SJSA1 (cell line): ENCODE results near the gene ATE1. TPM values are rescaled to one million over a fixed set of nuclear protein-coding genes. Genes with fewer than 3 reads are reported as not detected.
"Not testable (repeated sequence)": the region's sequence is repeated elsewhere in the genome, so short reads cannot be mapped to it uniquely, and the experiment has no call there.

Experiments
- DNase-seq, 2 experiments: peaks; one replicate each; pipeline ENCODE4 v3.0.0-alpha.2; 2015 to 2020; ENCODE audit warnings: low spot score in 2 of 2, low read depth in 1 of 2
- H3K27ac ChIP-seq: fragments of 250-450 bp; sonication (Bioruptor Pico); 2 replicates; pipeline ENCODE4 v1.5.1; 2020; ENCODE audit warnings: mild to moderate bottlenecking, moderate library complexity
- H3K27me3 ChIP-seq: fragments of 250-450 bp; sonication (Bioruptor Pico); replicated peaks from 2 replicates; pipeline ENCODE4 v1.5.1; 2020; ENCODE audit warnings: mild to moderate bottlenecking, moderate library complexity
- H3K36me3 ChIP-seq: fragments of 250-450 bp; sonication (Bioruptor Pico); 2 replicates; pipeline ENCODE4 v1.5.1; 2020; ENCODE audit warnings: mild to moderate bottlenecking
- H3K4me1 ChIP-seq: fragments of 250-450 bp; sonication (Bioruptor Pico); replicated peaks from 2 replicates; pipeline ENCODE4 v1.6.1; 2021; ENCODE audit warnings: mild to moderate bottlenecking
- H3K4me3 ChIP-seq: fragments of 250-450 bp; sonication (Bioruptor Pico); 2 replicates; pipeline ENCODE4 v1.5.1; 2020; ENCODE audit warnings: mild to moderate bottlenecking
- H3K9me3 ChIP-seq: fragments of 250-450 bp; sonication (Bioruptor Pico); replicated peaks from 2 replicates; pipeline ENCODE4 v1.5.1; 2020; ENCODE audit warnings: mild to moderate bottlenecking
- total RNA-seq: library from RNA; depleted of rRNA; stranded (reverse); fragments of >200 nt; shearing (Covaris generic); gene quantifications from 2 replicates; pipeline ENCODE4 v1.2.3, GENCODE V29; 2014; rRNA removed

The ATE1 gene
- total RNA-seq = 18.8 and 24.7 TPM in 2 replicates

- Histone ChIP-seq H3K27ac (peak within 1 kb of the TSS; percentile 91), H3K9me3 (no peaks in the 10 kb centered on the region), H3K4me3 (peak within 1 kb of the TSS; percentile 97), H3K27me3 (no peaks in the 10 kb centered on the region), H3K36me3 (peaks cover 15% of the 10 kb centered on the region), H3K4me1 (peaks cover 14% of the 10 kb centered on the region)
- peak; percentile 90 to 92 for DNase-seq
Observed at GRCh38 chr10:121927841-121928527, at the start of gene ATE1. Gene ATE1, minus strand, starts transcription at chr10:121928031. Its CDS starts 82 bp downstream, at chr10:121927949.

DNA sequence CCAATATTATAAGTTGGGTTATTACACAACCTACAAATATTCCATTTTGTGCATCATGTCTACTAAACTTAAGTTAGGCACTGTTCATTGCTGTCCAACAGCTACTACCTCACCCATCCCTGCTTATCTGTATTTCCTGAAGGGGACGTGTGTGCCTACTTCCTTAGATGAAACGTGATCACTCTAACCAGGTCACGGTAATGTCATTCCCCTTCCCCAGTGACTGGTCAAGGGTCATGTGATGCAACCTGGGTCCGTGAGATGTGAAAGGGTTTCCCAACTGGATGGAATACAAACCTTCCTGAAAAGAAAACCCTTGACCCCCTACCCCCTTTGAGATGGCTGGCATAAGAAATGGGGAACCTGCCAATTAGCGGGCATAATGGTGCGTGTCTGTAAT lies 48.8 kb upstream of the ATE1 start:
- no peak overlapping the region for H3K4me3 ChIP-seq
- no peaks in the 10 kb centered on the region for H3K27me3 ChIP-seq
- no peak for DNase-seq
- no peak overlapping the region for H3K27ac ChIP-seq
- no peaks in the 10 kb centered on the region for H3K9me3 ChIP-seq
- H3K36me3 ChIP-seq = peaks cover 13% of the 10 kb centered on the region
- peaks cover 10% of the 10 kb centered on the region; the same call in 1 of the 2 replicates for H3K4me1 ChIP-seq

DNA sequence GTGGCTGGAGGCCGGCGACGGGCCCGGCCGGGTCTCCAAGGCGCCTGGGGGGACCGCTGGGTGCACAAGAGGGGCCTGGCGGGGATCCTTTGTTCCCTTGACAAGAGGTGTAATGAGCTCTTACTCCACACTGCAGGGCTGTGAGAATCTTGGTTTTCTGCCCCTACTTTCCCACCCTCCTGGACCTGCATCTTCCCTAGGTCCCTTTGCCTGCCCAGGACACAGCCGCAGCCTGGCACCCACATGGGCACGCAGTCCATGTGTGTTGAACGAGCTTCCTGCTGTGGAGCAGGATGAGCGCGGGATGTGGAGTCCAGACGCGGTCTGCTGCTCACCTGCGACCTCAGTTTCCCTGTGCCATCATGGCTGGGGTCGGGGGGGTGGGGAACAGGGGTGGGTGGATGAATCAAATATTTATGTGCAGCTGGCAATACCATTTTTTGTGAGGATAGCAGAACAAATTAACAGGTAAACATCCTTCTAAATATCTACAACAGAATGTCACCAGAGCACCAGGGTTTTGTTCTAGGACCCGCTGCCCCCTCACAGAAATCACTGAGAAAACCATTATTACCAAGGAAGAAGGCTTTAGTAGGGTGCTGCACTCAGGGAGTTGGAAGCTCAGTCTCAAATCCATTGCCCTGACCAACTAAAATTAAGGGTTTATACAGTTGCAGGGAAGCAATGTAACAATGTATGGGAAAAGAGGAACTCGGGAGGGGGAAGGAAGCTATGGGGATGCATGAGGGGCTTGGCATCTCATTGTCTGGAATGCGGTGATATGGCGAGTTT lies 47.7 kb upstream of the ATE1 start:
- no peak for DNase-seq
- peak overlapping the region; percentile 86 for H3K27ac ChIP-seq

DNA sequence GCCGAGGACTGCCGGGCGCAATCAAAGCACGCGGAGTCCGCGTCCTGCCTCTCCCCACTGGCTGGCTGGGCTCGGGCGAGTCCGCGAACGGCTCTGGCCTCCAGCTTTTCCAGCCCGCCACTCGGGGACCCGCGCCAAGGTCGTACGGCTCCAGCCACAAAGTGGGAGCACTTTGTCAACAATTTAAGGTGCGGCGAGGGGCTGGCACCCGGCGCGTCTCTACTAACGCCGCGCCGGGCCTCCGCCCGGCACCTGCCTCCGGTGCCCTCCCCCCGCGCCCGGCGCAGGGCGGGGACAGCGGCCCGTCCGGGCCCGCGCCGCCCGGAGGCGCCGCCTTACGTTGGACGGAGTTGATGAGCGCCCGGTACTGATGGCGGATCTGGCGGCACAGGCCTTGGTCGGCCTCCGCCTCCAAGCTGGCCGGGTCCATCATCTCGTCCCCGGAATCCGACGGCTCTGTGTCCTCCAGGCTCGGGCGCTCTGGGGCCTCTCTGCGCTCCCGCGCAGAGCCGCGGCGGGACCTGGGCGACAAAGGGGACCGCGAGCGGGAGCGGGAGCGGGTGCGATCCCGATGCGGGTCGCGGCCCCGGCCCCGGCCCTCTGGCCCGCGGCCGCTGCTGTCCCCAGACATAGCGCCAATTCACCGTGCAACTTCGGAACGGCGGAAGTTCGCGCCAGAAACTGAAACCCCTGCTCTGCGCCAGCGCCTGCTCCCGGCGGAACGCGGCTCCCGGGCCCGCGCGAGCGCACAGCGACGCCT lies 46.9 kb upstream of the ATE1 start, which contains the start of gene NSMCE4A:
TSS of gene NSMCE4A (minus strand) at position 683 of the 760 bp plus-strand sequence. CDS start at position 631, 52 bp downstream.
- Histone ChIP-seq H3K4me1 (peaks cover 10% of the 10 kb centered on the region; the same call in 1 of the 2 replicates), H3K36me3 (peaks cover 16% of the 10 kb centered on the region), H3K27me3 (no peaks in the 10 kb centered on the region), H3K9me3 (no peaks in the 10 kb centered on the region), H3K27ac (peak within 1 kb of the TSS; percentile 86), H3K4me3 (peak within 1 kb of the TSS; percentile 92)
- DNase-seq = peak; percentile 76 to 78

More for the DNA sequence above, 47.7 kb upstream of the ATE1 start:
- Histone ChIP-seq H3K4me1 (peaks cover 10% of the 10 kb centered on the region; the same call in 1 of the 2 replicates), H3K36me3 (peaks cover 13% of the 10 kb centered on the region), H3K27me3 (no peaks in the 10 kb centered on the region), H3K9me3 (no peaks in the 10 kb centered on the region), H3K4me3 (peak overlapping the region; percentile 92)

DNA sequence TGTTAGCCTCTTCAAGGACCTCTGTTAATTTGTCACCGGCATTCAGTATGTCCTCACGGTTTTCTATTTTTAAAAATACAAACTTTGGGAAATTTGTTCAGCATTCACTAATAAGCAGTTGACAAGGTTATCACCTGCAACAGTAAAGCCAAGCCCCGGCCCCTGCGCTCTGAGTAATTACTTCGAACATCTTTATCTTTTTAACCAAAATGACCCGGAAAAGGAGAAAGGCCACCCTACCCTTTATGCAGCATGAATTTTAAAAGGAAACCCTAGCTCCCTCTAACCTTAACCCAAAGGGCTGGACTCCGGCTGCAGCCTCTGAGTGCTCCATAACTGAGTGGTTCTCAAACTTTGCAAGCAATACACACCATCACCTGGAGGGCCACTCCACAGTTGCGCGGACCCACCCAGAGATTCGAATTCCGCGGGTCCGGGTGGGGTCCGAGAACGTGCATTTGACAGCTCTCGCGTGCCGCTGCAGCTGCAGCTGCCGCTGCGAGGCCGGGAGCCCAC lies 46.2 kb upstream of the ATE1 start:
- H3K27ac ChIP-seq = no peak overlapping the region
- DNase-seq = no peak

GRCh38 chr10:121969086-121969485 lies 41.3 kb upstream of the ATE1 start:
- not testable (repeated sequence) for H3K4me1 ChIP-seq, H3K4me3 ChIP-seq, H3K27ac ChIP-seq, H3K9me3 ChIP-seq, DNase-seq, H3K27me3 ChIP-seq
- peaks cover 47% of the 10 kb centered on the region for H3K36me3 ChIP-seq

More for the DNA sequence above, 46.2 kb upstream of the ATE1 start:
- peak overlapping the region; percentile 92 for H3K4me3 ChIP-seq
- no peaks in the 10 kb centered on the region for H3K27me3 ChIP-seq
- H3K4me1 ChIP-seq = peaks cover 10% of the 10 kb centered on the region; the same call in 1 of the 2 replicates
- no peaks in the 10 kb centered on the region for H3K9me3 ChIP-seq
- H3K36me3 ChIP-seq = peaks cover 21% of the 10 kb centered on the region

- H3K4me3 ChIP-seq = no peak overlapping the region
- peaks cover 42% of the 10 kb centered on the region for H3K36me3 ChIP-seq
- no peak overlapping the region for H3K27ac ChIP-seq
- no peak for DNase-seq
- no peaks in the 10 kb centered on the region for H3K9me3 ChIP-seq
- H3K27me3 ChIP-seq = no peaks in the 10 kb centered on the region
- H3K4me1 ChIP-seq = no peaks in the 10 kb centered on the region
Observed at GRCh38 chr10:121965996-121966395, 38.2 kb upstream of the ATE1 start.

GRCh38 chr10:121961456-121961855 lies 33.6 kb upstream of the ATE1 start:
- DNase-seq = no peak
- peaks cover 26% of the 10 kb centered on the region for H3K36me3 ChIP-seq
- peaks cover 6% of the 10 kb centered on the region; the same call in 1 of the 2 replicates for H3K4me1 ChIP-seq
- H3K9me3 ChIP-seq = no peaks in the 10 kb centered on the region
- no peaks in the 10 kb centered on the region for H3K27me3 ChIP-seq
- no peak overlapping the region for H3K4me3 ChIP-seq
- no peak overlapping the region for H3K27ac ChIP-seq

- Histone ChIP-seq H3K27ac (no peak overlapping the region), H3K27me3 (no peaks in the 10 kb centered on the region), H3K9me3 (no peaks in the 10 kb centered on the region), H3K4me3 (no peak overlapping the region), H3K4me1 (peaks cover 7% of the 10 kb centered on the region; the same call in 1 of the 2 replicates), H3K36me3 (peaks cover 13% of the 10 kb centered on the region)
- no peak for DNase-seq
Observed at GRCh38 chr10:121959671-121960070, 31.8 kb upstream of the ATE1 start.

GRCh38 chr10:121956111-121957061 lies 28.6 kb upstream of the ATE1 start:
- Histone ChIP-seq H3K4me1 (peaks cover 7% of the 10 kb centered on the region; the same call in 1 of the 2 replicates), H3K27me3 (no peaks in the 10 kb centered on the region), H3K27ac (no peak overlapping the region), H3K9me3 (no peaks in the 10 kb centered on the region), H3K36me3 (peaks cover 13% of the 10 kb centered on the region), H3K4me3 (no peak overlapping the region)
- no peak for DNase-seq

DNA sequence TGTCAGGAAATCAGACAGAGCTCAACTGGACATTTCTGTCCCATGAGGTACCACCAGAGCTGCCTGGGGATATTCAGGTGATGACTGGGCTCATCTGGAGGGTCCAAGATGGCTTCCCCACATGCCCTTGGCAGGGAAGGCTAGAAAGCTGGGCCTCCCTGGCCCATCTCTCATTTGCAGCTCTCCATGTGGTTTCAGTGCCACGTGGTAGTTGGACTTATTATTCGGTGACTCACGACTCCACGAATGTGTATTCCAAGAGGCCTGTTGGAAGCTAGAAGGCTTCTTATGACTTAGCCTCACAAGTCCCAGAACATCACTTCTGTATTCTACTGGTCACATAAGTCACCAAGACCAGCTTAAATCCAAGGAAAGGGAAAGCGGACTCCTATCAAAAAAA lies 24.4 kb upstream of the ATE1 start:
- no peaks in the 10 kb centered on the region for H3K9me3 ChIP-seq
- H3K4me1 ChIP-seq = peaks cover 11% of the 10 kb centered on the region; the same call in 1 of the 2 replicates
- H3K4me3 ChIP-seq = no peak overlapping the region
- no peaks in the 10 kb centered on the region for H3K27me3 ChIP-seq
- no peak overlapping the region for H3K27ac ChIP-seq
- no peak for DNase-seq
- H3K36me3 ChIP-seq = peaks cover 6% of the 10 kb centered on the region; the same call in 1 of the 2 replicates

- no peak overlapping the region for H3K27ac ChIP-seq
- H3K4me3 ChIP-seq = no peak overlapping the region
- H3K9me3 ChIP-seq = no peaks in the 10 kb centered on the region
- 0 out of 2 replicates have a peak, but pooled peaks cover 4% of the 10 kb centered on the region for H3K4me1 ChIP-seq
- DNase-seq = no peak
- H3K36me3 ChIP-seq = no peaks in the 10 kb centered on the region
- H3K27me3 ChIP-seq = no peaks in the 10 kb centered on the region
Observed at GRCh38 chr10:121949451-121949850, 21.6 kb upstream of the ATE1 start.
